GM21515 (cell line): ENCODE results near the gene CIT.

Experiments used
- ATAC-seq: cut with Tn5 transposase; IDR thresholded peaks from one replicate; pipeline ENCODE4 v1.9.1; 2021; ENCODE audit not compliant: unreplicated experiment

CIT gene

GRCh38 chr12:119681111-119681510 lies 196.0 kb downstream of the CIT start:
- no peak for ATAC-seq

GRCh38 chr12:119679490-119679889 lies 197.6 kb downstream of the CIT start:
- no peak for ATAC-seq

GRCh38 chr12:119679081-119679480 lies 198.0 kb downstream of the CIT start:
- no peak for ATAC-seq

- no peak for ATAC-seq
These were observed 198.7 kb downstream of the CIT start for GRCh38 chr12:119678459-119678858.

GRCh38 chr12:119676573-119676972 lies 200.5 kb downstream of the CIT start:
- ATAC-seq: no peak

- ATAC-seq: no peak
These were observed 201.1 kb downstream of the CIT start for GRCh38 chr12:119676022-119676421.

GRCh38 chr12:119674560-119674959 lies 202.6 kb downstream of the CIT start:
- ATAC-seq: no peak

GRCh38 chr12:119673634-119674033 lies 203.5 kb downstream of the CIT start:
- no peak for ATAC-seq

- no peak for ATAC-seq
These were observed 204.9 kb downstream of the CIT start for GRCh38 chr12:119672194-119672593.

- ATAC-seq: no peak
These were observed 206.1 kb downstream of the CIT start for GRCh38 chr12:119671070-119671469.

GRCh38 chr12:119669744-119670472 lies 207.2 kb downstream of the CIT start:
- no peak for ATAC-seq

GRCh38 chr12:119668324-119668841 lies 208.7 kb downstream of the CIT start:
- no peak for ATAC-seq

- peak; percentile 93 for ATAC-seq
These were observed 209.4 kb downstream of the CIT start, which contains the start of gene PRKAB1 for GRCh38 chr12:119667577-119668323. Gene PRKAB1, plus strand, starts transcription at chr12:119668133. Its CDS starts 112 bp downstream, at chr12:119668245.

- no peak for ATAC-seq
These were observed 210.1 kb downstream of the CIT start for GRCh38 chr12:119666900-119667576.

GRCh38 chr12:119666226-119666795 lies 210.8 kb downstream of the CIT start:
- ATAC-seq: no peak

- ATAC-seq: no peak
These were observed 211.8 kb downstream of the CIT start for GRCh38 chr12:119665164-119665929.

GRCh38 chr12:119664642-119665041 lies 212.5 kb downstream of the CIT start:
- ATAC-seq: no peak

- no peak for ATAC-seq
These were observed 215.2 kb downstream of the CIT start for GRCh38 chr12:119661882-119662281.

GRCh38 chr12:119660076-119660475 lies 217.0 kb downstream of the CIT start:
- no peak for ATAC-seq

GRCh38 chr12:119659289-119659897 lies 217.7 kb downstream of the CIT start:
- ATAC-seq: no peak
